CD14-positive monocyte (primary cell): ENCODE results near the gene SENP8. TPM values are rescaled to one million over a fixed set of nuclear protein-coding genes. Genes with fewer than 3 reads are reported as not detected.

Source experiments
- DNase-seq, 3 donors: peaks; one replicate each; pipeline ENCODE4 v3.0.0-alpha.2; 2011 to 2022
- H2AFZ ChIP-seq: 2 replicates; pipeline ENCODE4 v1.6.0; 2012; ENCODE audit warnings: mild to moderate bottlenecking, low read depth, low read length, inconsistent platforms; ENCODE audit not compliant: insufficient read depth, poor library complexity, severe bottlenecking
- H3K27ac ChIP-seq, 2 donors: 1 replicate in 1 of 2; 2 replicates in 1 of 2; pipeline ENCODE4 v1.5.1; 2012 to 2013; ENCODE audit warnings: low read length in 2 of 2, control low read depth in 1 of 2, inconsistent platforms in 1 of 2, low read depth in 1 of 2, mild to moderate bottlenecking in 1 of 2
- H3K27me3 ChIP-seq, 2 donors: one replicate each; pipeline versions ENCODE4 v1.6.0 to v1.6.1; 2011 to 2013; ENCODE audit warnings: low read length in 2 of 2; ENCODE audit not compliant: control insufficient read depth in 2 of 2, insufficient read depth in 2 of 2
- H3K36me3 ChIP-seq, 2 donors: replicated peaks in 1 of 2; 1 replicate in 1 of 2; 2 replicates in 1 of 2; pipeline versions ENCODE4 v1.5.1 to v1.6.1; 2012 to 2013; ENCODE audit warnings: low read length in 2 of 2, control low read depth in 1 of 2, inconsistent platforms in 1 of 2, mild to moderate bottlenecking in 1 of 2; ENCODE audit not compliant: insufficient read depth in 2 of 2, control insufficient read depth in 1 of 2
- H3K4me1 ChIP-seq, 2 donors: 1 replicate in 1 of 2; 2 replicates in 1 of 2; pipeline versions ENCODE4 v1.5.1 to v1.6.1; 2012 to 2013; ENCODE audit warnings: low read length in 2 of 2, control low read depth in 1 of 2, inconsistent platforms in 1 of 2, mild to moderate bottlenecking in 1 of 2, moderate library complexity in 1 of 2; ENCODE audit not compliant: insufficient read depth in 2 of 2, control insufficient read depth in 1 of 2
- H3K4me2 ChIP-seq: replicated peaks from 2 replicates; pipeline ENCODE3; 2012; ENCODE audit warnings: low read length, moderate library complexity, mild to moderate bottlenecking; ENCODE audit not compliant: poor library complexity, severe bottlenecking; ENCODE audit errors: extremely low read depth
- H3K4me3 ChIP-seq, 3 experiments: fragments of 200-600 bp in 1 of 3; sonication (generic) in 1 of 3; replicated peaks in 1 of 3; 1 replicate in 2 of 3; 2 replicates in 1 of 3; pipeline ENCODE4 v1.5.1; 2011 to 2013; ENCODE audit warnings: low read length in 3 of 3, mild to moderate bottlenecking in 3 of 3, control low read depth in 2 of 3, low read depth in 2 of 3, inconsistent platforms in 1 of 3, moderate library complexity in 1 of 3
- H3K79me2 ChIP-seq: 2 replicates; pipeline ENCODE4 v1.6.0; 2012; ENCODE audit warnings: mild to moderate bottlenecking, control low read depth, inconsistent platforms, low read length, moderate library complexity; ENCODE audit not compliant: insufficient read depth
- H3K9ac ChIP-seq: 2 replicates; pipeline ENCODE4 v1.6.0; 2017; ENCODE audit warnings: low read length, mild to moderate bottlenecking; ENCODE audit not compliant: insufficient read depth, poor library complexity, severe bottlenecking
- H3K9me3 ChIP-seq, 2 donors: replicated peaks in 1 of 2; 1 replicate in 1 of 2; 2 replicates in 1 of 2; pipeline versions ENCODE4 v1.5.1 to v1.6.1; 2012 to 2013; ENCODE audit warnings: low read length in 2 of 2, control low read depth in 1 of 2; ENCODE audit not compliant: control insufficient read depth in 1 of 2, insufficient read depth in 1 of 2
- H4K20me1 ChIP-seq: 2 replicates; pipeline ENCODE4 v1.6.0; 2012; ENCODE audit warnings: mild to moderate bottlenecking, low read length, control low read depth, moderate library complexity; ENCODE audit not compliant: insufficient read depth
- H3K27ac Mint-ChIP-seq, 7 donors: one replicate each; pipeline ENCODE4 v1.8.0; 2020; ENCODE audit warnings: mild to moderate bottlenecking in 7 of 7, mixed read lengths in 7 of 7, moderate library complexity in 6 of 7, inconsistent platforms in 2 of 7
- H3K27me3 Mint-ChIP-seq, 3 donors: one replicate each; pipeline ENCODE4 v1.8.0; 2021 to 2022; ENCODE audit warnings: low read depth in 3 of 3, mild to moderate bottlenecking in 3 of 3, mixed read lengths in 3 of 3, moderate library complexity in 3 of 3, inconsistent platforms in 1 of 3
- H3K36me3 Mint-ChIP-seq, 2 donors: one replicate each; pipeline ENCODE4 v1.8.0; 2020; ENCODE audit warnings: mixed read lengths in 2 of 2, inconsistent platforms in 1 of 2, mild to moderate bottlenecking in 1 of 2
- H3K4me1 Mint-ChIP-seq: one replicate; pipeline ENCODE4 v1.8.0; 2020; ENCODE audit warnings: mild to moderate bottlenecking, mixed read lengths
- H3K4me3 Mint-ChIP-seq, 2 donors: one replicate each; pipeline ENCODE4 v1.8.0; 2020; ENCODE audit warnings: mild to moderate bottlenecking in 2 of 2, mixed read lengths in 2 of 2, moderate library complexity in 1 of 2
- H3K9me3 Mint-ChIP-seq, 7 donors: one replicate each; pipeline ENCODE4 v1.8.0; 2020 to 2022; ENCODE audit warnings: mixed read lengths in 7 of 7, mild to moderate bottlenecking in 6 of 7, moderate library complexity in 6 of 7, inconsistent platforms in 2 of 7
- WGBS: methylation state at CpG from one replicate; pipeline ENCODE4 v1.1.5; 2013; ENCODE audit warnings: missing lambda C conversion rate; ENCODE audit not compliant: insufficient coverage; 5-methylcytosine and 5-hydroxymethylcytosine counted together
- intact Hi-C, 2 donors: fragments of 100-400 bp; cut with micrococcal nuclease; formaldehyde crosslinking; loops; one replicate each; pipeline versions ENCODE4 v1.15.0 to v1.15.1; 2023
- polyA plus RNA-seq, 3 donors: library from polyadenylated mRNA; depleted of rRNA in 1 of 3; unstranded in 2 of 3; stranded (reverse) in 1 of 3; fragments of 300-500 nt in 2 of 3; fragments of >200 nt in 1 of 3; fragmentation: Illumina TruSeq in 2 of 3; gene quantifications; 1 replicate in 2 of 3; 2 replicates in 1 of 3; pipeline ENCODE4 v1.2.3, GENCODE V29; 2012 to 2021
- TF ChIP-seq, protein P1 (sequence below): fragments of 200-600 bp; IDR thresholded peaks from one replicate; pipeline ENCODE4 v1.8.0; 2022; ENCODE audit warnings: antibody characterized with exemption, mild to moderate bottlenecking

The SENP8 gene
- polyA plus RNA-seq, 3 donors = 0.52 to 1.4 (median 0.79) TPM

DNA sequence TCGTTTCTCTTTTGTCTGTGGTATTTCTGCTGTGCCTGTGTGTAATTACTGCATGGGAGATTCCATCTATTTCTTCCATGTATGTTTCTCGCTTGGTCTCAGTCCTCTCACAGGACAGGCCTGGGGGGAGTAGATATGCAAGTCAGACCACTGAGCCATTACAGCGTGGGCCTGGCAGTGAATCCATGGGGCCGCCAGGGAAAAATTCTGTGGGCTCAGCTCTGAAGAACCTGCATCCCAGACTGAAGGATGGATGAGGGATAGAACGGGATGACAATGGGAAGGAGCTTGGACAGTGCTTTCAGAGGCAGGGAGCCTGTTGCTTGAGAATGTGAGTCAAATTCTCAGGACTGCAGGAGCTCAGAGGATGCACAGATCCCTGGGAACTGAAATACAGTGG, 54.6 kb downstream of the SENP8 start:
- no peak overlapping the region for H3K4me3 Mint-ChIP-seq
- TF ChIP-seq, protein P1, sequence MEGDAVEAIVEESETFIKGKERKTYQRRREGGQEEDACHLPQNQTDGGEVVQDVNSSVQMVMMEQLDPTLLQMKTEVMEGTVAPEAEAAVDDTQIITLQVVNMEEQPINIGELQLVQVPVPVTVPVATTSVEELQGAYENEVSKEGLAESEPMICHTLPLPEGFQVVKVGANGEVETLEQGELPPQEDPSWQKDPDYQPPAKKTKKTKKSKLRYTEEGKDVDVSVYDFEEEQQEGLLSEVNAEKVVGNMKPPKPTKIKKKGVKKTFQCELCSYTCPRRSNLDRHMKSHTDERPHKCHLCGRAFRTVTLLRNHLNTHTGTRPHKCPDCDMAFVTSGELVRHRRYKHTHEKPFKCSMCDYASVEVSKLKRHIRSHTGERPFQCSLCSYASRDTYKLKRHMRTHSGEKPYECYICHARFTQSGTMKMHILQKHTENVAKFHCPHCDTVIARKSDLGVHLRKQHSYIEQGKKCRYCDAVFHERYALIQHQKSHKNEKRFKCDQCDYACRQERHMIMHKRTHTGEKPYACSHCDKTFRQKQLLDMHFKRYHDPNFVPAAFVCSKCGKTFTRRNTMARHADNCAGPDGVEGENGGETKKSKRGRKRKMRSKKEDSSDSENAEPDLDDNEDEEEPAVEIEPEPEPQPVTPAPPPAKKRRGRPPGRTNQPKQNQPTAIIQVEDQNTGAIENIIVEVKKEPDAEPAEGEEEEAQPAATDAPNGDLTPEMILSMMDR = no peak
- H3K27ac Mint-ChIP-seq = no peak overlapping the region
- Histone ChIP-seq H3K36me3 (no peaks in the 10 kb centered on the region), H3K27ac (no peak overlapping the region), H3K9me3 (no peaks in the 10 kb centered on the region), H2AFZ (no peak overlapping the region), H3K4me1 (no peaks in the 10 kb centered on the region), H3K4me3 (no peak overlapping the region), H3K27me3 (no peaks in the 10 kb centered on the region), H3K4me2 (no peak overlapping the region), H3K79me2 (no peaks in the 10 kb centered on the region), H3K9ac (no peak overlapping the region), H4K20me1 (no peaks in the 10 kb centered on the region)
- 98% methylated on average over 4 of the region's 5 CpGs for WGBS
- DNase-seq = no peak
- no peaks in the 10 kb centered on the region for H3K36me3 Mint-ChIP-seq
- no peaks in the 10 kb centered on the region for H3K4me1 Mint-ChIP-seq
- no peaks in the 10 kb centered on the region for H3K9me3 Mint-ChIP-seq
- peaks cover 0 to 7% (median 3%) of the 10 kb centered on the region in 3 donors for H3K27me3 Mint-ChIP-seq
- intact Hi-C loops = no loop called here

DNA sequence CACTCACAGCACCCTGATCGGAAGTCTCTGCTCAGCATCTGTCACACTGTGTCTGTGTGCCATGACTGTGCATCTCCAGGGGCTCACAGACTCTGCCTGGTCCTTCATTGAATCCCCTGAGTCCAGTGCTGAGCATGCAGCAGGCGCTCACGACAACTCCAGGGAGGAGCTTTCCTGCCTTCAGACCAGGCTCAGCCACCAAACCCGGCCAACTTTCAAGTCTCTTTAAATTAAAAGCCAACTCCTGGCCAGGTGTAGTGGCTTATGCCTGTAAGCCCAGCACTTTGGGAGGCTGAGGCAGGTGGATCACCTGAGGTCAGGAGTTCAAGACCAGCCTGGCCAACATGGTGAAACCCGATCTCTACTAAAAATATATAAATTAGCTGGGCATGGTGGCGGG, 55.2 kb downstream of the SENP8 start:
- no peaks in the 10 kb centered on the region for H3K4me1 Mint-ChIP-seq

More for the DNA sequence above, 55.2 kb downstream of the SENP8 start:
- Histone ChIP-seq H3K36me3 (no peaks in the 10 kb centered on the region), H3K79me2 (no peaks in the 10 kb centered on the region), H3K9ac (no peak overlapping the region), H3K4me3 (no peak overlapping the region), H3K4me2 (no peak overlapping the region), H3K27me3 (no peaks in the 10 kb centered on the region), H4K20me1 (no peaks in the 10 kb centered on the region), H3K4me1 (no peaks in the 10 kb centered on the region), H3K27ac (no peak overlapping the region), H3K9me3 (no peaks in the 10 kb centered on the region), H2AFZ (no peak overlapping the region)
- WGBS = 92% methylated on average over 3 of the region's 6 CpGs
- TF ChIP-seq, protein P1 = no peak
- Mint-ChIP-seq H3K36me3 (no peaks in the 10 kb centered on the region), H3K9me3 (no peaks in the 10 kb centered on the region), H3K27ac (no peak overlapping the region), H3K27me3 (peaks cover 0 to 7% (median 3%) of the 10 kb centered on the region in 3 donors), H3K4me3 (no peak overlapping the region)
- no peak for DNase-seq
- intact Hi-C loops = no loop called here
